ENCODE data around the gene FAM118A.
"Not testable (repeated sequence)": the region's sequence is repeated elsewhere in the genome, so short reads cannot be mapped to it uniquely, and the experiment has no call there.

The FAM118A gene

GRCh38 chr22:45322873-45323525 lies 13.3 kb downstream of the FAM118A start:
- peaks cover 5 to 50% (median 32%) of the 10 kb centered on the region in 4 experiments for H3K36me3 ChIP-seq (ENCODE audit: control insufficient read depth in 4 of 4, insufficient read depth in 4 of 4, low read length in 3 of 4)
- DNase-seq = no peak
- H3K27me3 ChIP-seq (replicated peaks in 2 of 5; ENCODE audit: control insufficient read depth in 4 of 5, insufficient read depth in 5 of 5, low read length in 4 of 5) = no peaks in the 10 kb centered on the region
- H3K27ac ChIP-seq (ENCODE audit: insufficient read depth in 1 of 2, low read depth in 1 of 2, low read length in 2 of 2, poor library complexity in 1 of 2, severe bottlenecking in 2 of 2) = no peak overlapping the region
- no peaks in the 10 kb centered on the region for H3K9me3 ChIP-seq (ENCODE audit: control extremely low read depth in 1 of 5, control insufficient read depth in 4 of 5, insufficient read depth in 2 of 5, low read depth in 1 of 5, low read length in 4 of 5)
- POLR2A ChIA-PET = interaction anchor here (0.5 to 1.4 kb wide), 2 partner anchors 11 to 105 kb away, joined by 3 read pairs; no protein-coding TSS in a partner anchor
- CTCF ChIA-PET = interaction anchor here (1.0 to 1.5 kb wide), 3 partner anchors 9 to 14 kb away, joined by 3 to 5 read pairs (median 3); no protein-coding TSS in a partner anchor
- 97% methylated on average over 22 of the region's 24 CpGs for WGBS (ENCODE audit: insufficient coverage)
- peaks cover 3 to 11% (median 6%) of the 10 kb centered on the region in 4 experiments for H3K4me1 ChIP-seq (ENCODE audit: control extremely low read depth in 1 of 4, control insufficient read depth in 4 of 4, insufficient read depth in 4 of 4, low read length in 3 of 4)
- no peak overlapping the region for H3K4me3 ChIP-seq (ENCODE audit: control insufficient read depth in 1 of 7, extremely low read depth in 1 of 7, insufficient read depth in 4 of 7, low read depth in 2 of 7, low read length in 6 of 7)

- Histone ChIP-seq H3K27me3 (replicated peaks in 2 of 5; ENCODE audit: control insufficient read depth in 4 of 5, insufficient read depth in 5 of 5, low read length in 4 of 5) (no peaks in the 10 kb centered on the region), H3K4me1 (ENCODE audit: control extremely low read depth in 1 of 4, control insufficient read depth in 4 of 4, insufficient read depth in 4 of 4, low read length in 3 of 4) (peaks cover 0 to 5% (median 2%) of the 10 kb centered on the region in 4 experiments), H3K9me3 (ENCODE audit: control extremely low read depth in 1 of 5, control insufficient read depth in 4 of 5, insufficient read depth in 2 of 5, low read depth in 1 of 5, low read length in 4 of 5) (no peaks in the 10 kb centered on the region), H3K36me3 (ENCODE audit: control insufficient read depth in 4 of 4, insufficient read depth in 4 of 4, low read length in 3 of 4) (peaks cover 5 to 50% (median 33%) of the 10 kb centered on the region in 4 experiments), H3K27ac (ENCODE audit: insufficient read depth in 1 of 2, low read depth in 1 of 2, low read length in 2 of 2, poor library complexity in 1 of 2, severe bottlenecking in 2 of 2) (no peak overlapping the region), H3K4me3 (ENCODE audit: control insufficient read depth in 1 of 7, extremely low read depth in 1 of 7, insufficient read depth in 4 of 7, low read depth in 2 of 7, low read length in 6 of 7) (no peak overlapping the region)
- WGBS (ENCODE audit: insufficient coverage) = 99% methylated on average over 6 of the region's 7 CpGs
- CTCF ChIA-PET = interaction anchor here (1.1 to 1.5 kb wide), 2 partner anchors 13 kb away, joined by 3 to 5 read pairs; no protein-coding TSS in a partner anchor
- POLR2A ChIA-PET = interaction anchor here (1.4 kb wide), 1 partner anchor 12 kb away, joined by 3 read pairs; no protein-coding TSS in a partner anchor
- DNase-seq = no peak
Observed at GRCh38 chr22:45323695-45324094, 14.0 kb downstream of the FAM118A start.

GRCh38 chr22:45324311-45324711 lies 14.6 kb downstream of the FAM118A start:
- ChIA-PET CTCF (interaction anchor here (1.1 to 1.5 kb wide), 2 partner anchors 12 to 13 kb away, joined by 3 to 5 read pairs; no protein-coding TSS in a partner anchor), POLR2A (interaction anchor here (1.4 kb wide), 1 partner anchor 10 kb away, joined by 3 read pairs; no protein-coding TSS in a partner anchor)
- no peak for DNase-seq
- peaks cover 5 to 51% (median 35%) of the 10 kb centered on the region in 4 experiments for H3K36me3 ChIP-seq (ENCODE audit: control insufficient read depth in 4 of 4, insufficient read depth in 4 of 4, low read length in 3 of 4)
- no peaks in the 10 kb centered on the region for H3K27me3 ChIP-seq (replicated peaks in 2 of 5; ENCODE audit: control insufficient read depth in 4 of 5, insufficient read depth in 5 of 5, low read length in 4 of 5)
- no peak overlapping the region for H3K27ac ChIP-seq (ENCODE audit: insufficient read depth in 1 of 2, low read depth in 1 of 2, low read length in 2 of 2, poor library complexity in 1 of 2, severe bottlenecking in 2 of 2)
- no peaks in the 10 kb centered on the region for H3K9me3 ChIP-seq (ENCODE audit: control extremely low read depth in 1 of 5, control insufficient read depth in 4 of 5, insufficient read depth in 2 of 5, low read depth in 1 of 5, low read length in 4 of 5)
- no peak overlapping the region for H3K4me3 ChIP-seq (ENCODE audit: control insufficient read depth in 1 of 7, extremely low read depth in 1 of 7, insufficient read depth in 4 of 7, low read depth in 2 of 7, low read length in 6 of 7)
- no peaks in the 10 kb centered on the region for H3K4me1 ChIP-seq (ENCODE audit: control extremely low read depth in 1 of 4, control insufficient read depth in 4 of 4, insufficient read depth in 4 of 4, low read length in 3 of 4)
- over 99% methylated on average over 12 of the region's 12 CpGs for WGBS (ENCODE audit: insufficient coverage)

GRCh38 chr22:45328261-45328660 lies 18.5 kb downstream of the FAM118A start:
- POLR2A ChIA-PET; DNase-seq; H3K4me3 ChIP-seq (ENCODE audit: control insufficient read depth in 1 of 7, extremely low read depth in 1 of 7, insufficient read depth in 4 of 7, low read depth in 2 of 7, low read length in 6 of 7); H3K9me3 ChIP-seq (ENCODE audit: control extremely low read depth in 1 of 5, control insufficient read depth in 4 of 5, insufficient read depth in 2 of 5, low read depth in 1 of 5, low read length in 4 of 5); H3K27me3 ChIP-seq (replicated peaks in 2 of 5; ENCODE audit: control insufficient read depth in 4 of 5, insufficient read depth in 5 of 5, low read length in 4 of 5); H3K4me1 ChIP-seq (ENCODE audit: control extremely low read depth in 1 of 4, control insufficient read depth in 4 of 4, insufficient read depth in 4 of 4, low read length in 3 of 4); H3K27ac ChIP-seq (ENCODE audit: insufficient read depth in 1 of 2, low read depth in 1 of 2, low read length in 2 of 2, poor library complexity in 1 of 2, severe bottlenecking in 2 of 2): not testable (repeated sequence)
- CTCF ChIA-PET = interaction anchor here (1.1 to 1.7 kb wide), 2 partner anchors 10 to 28 kb away, joined by 3 to 4 read pairs; no protein-coding TSS in a partner anchor
- H3K36me3 ChIP-seq (ENCODE audit: control insufficient read depth in 4 of 4, insufficient read depth in 4 of 4, low read length in 3 of 4) = peaks cover 6 to 65% (median 46%) of the 10 kb centered on the region in 4 experiments
- 100% methylated on average over 4 of the region's 8 CpGs for WGBS (ENCODE audit: insufficient coverage)

- Histone ChIP-seq H3K27me3 (replicated peaks in 2 of 5; ENCODE audit: control insufficient read depth in 4 of 5, insufficient read depth in 5 of 5, low read length in 4 of 5) (no peaks in the 10 kb centered on the region), H3K4me3 (ENCODE audit: control insufficient read depth in 1 of 7, extremely low read depth in 1 of 7, insufficient read depth in 4 of 7, low read depth in 2 of 7, low read length in 6 of 7) (no peak overlapping the region), H3K27ac (ENCODE audit: insufficient read depth in 1 of 2, low read depth in 1 of 2, low read length in 2 of 2, poor library complexity in 1 of 2, severe bottlenecking in 2 of 2) (no peak overlapping the region), H3K9me3 (ENCODE audit: control extremely low read depth in 1 of 5, control insufficient read depth in 4 of 5, insufficient read depth in 2 of 5, low read depth in 1 of 5, low read length in 4 of 5) (no peaks in the 10 kb centered on the region), H3K4me1 (ENCODE audit: control extremely low read depth in 1 of 4, control insufficient read depth in 4 of 4, insufficient read depth in 4 of 4, low read length in 3 of 4) (peaks cover 0 to 5% (median 0%) of the 10 kb centered on the region in 4 experiments), H3K36me3 (ENCODE audit: control insufficient read depth in 4 of 4, insufficient read depth in 4 of 4, low read length in 3 of 4) (peaks cover 6 to 58% (median 40%) of the 10 kb centered on the region in 4 experiments)
- 91% methylated on average over 5 of the region's 8 CpGs for WGBS (ENCODE audit: insufficient coverage)
- ChIA-PET POLR2A (no interaction called here), CTCF (interaction anchor here (1.1 kb wide), 1 partner anchor 29 kb away, joined by 3 read pairs; no protein-coding TSS in a partner anchor)
- DNase-seq = no peak
Observed at GRCh38 chr22:45328822-45329529, 19.2 kb downstream of the FAM118A start.

- ChIA-PET POLR2A (no interaction called here), CTCF (no interaction called here)
- H3K27ac ChIP-seq (ENCODE audit: insufficient read depth in 1 of 2, low read depth in 1 of 2, low read length in 2 of 2, poor library complexity in 1 of 2, severe bottlenecking in 2 of 2) = no peak overlapping the region
- H3K36me3 ChIP-seq (ENCODE audit: control insufficient read depth in 4 of 4, insufficient read depth in 4 of 4, low read length in 3 of 4) = peaks cover 6 to 58% (median 37%) of the 10 kb centered on the region in 4 experiments
- no peaks in the 10 kb centered on the region for H3K27me3 ChIP-seq (replicated peaks in 2 of 5; ENCODE audit: control insufficient read depth in 4 of 5, insufficient read depth in 5 of 5, low read length in 4 of 5)
- WGBS (ENCODE audit: insufficient coverage) = 93% methylated on average over 10 of the region's 12 CpGs
- no peak for DNase-seq
- peaks cover 0 to 10% (median 0%) of the 10 kb centered on the region in 4 experiments for H3K4me1 ChIP-seq (ENCODE audit: control extremely low read depth in 1 of 4, control insufficient read depth in 4 of 4, insufficient read depth in 4 of 4, low read length in 3 of 4)
- no peaks in the 10 kb centered on the region for H3K9me3 ChIP-seq (ENCODE audit: control extremely low read depth in 1 of 5, control insufficient read depth in 4 of 5, insufficient read depth in 2 of 5, low read depth in 1 of 5, low read length in 4 of 5)
- H3K4me3 ChIP-seq (ENCODE audit: control insufficient read depth in 1 of 7, extremely low read depth in 1 of 7, insufficient read depth in 4 of 7, low read depth in 2 of 7, low read length in 6 of 7) = no peak overlapping the region
Observed at GRCh38 chr22:45329530-45329936, 19.8 kb downstream of the FAM118A start.
